PC-3 (cell line): Measurements from ENCODE around the gene SLC11A2.

ENCODE experiments used
- CTCF ChIP-seq: fragments of 300-600 bp; sonication (generic); conservative IDR thresholded peaks from 2 replicates; pipeline ENCODE4 v1.5.1; 2017; ENCODE audit warnings: antibody characterized with exemption, low read depth, mild to moderate bottlenecking, low read length
- EZH2 ChIP-seq: fragments of 300-600 bp; sonication (generic); IDR thresholded peaks from one replicate; pipeline ENCODE4 v1.6.1; 2017; ENCODE audit warnings: antibody characterized with exemption, mild to moderate bottlenecking, low read length; ENCODE audit not compliant: unreplicated experiment

GRCh38 chr12:51023625-51024382, 2.4 kb downstream of the SLC11A2 start:
- TF ChIP-seq CTCF: no peak
- no peak for TF ChIP-seq EZH2
